GM18526 (cell line): ENCODE data around the gene GFOD1.

Experiments
- POLR2A ChIP-seq: IDR thresholded peaks from 3 replicates; pipeline ENCODE4 v1.6.1; 2011; ENCODE audit not compliant: insufficient read length; ENCODE audit errors: extremely low read depth

Gene GFOD1

DNA sequence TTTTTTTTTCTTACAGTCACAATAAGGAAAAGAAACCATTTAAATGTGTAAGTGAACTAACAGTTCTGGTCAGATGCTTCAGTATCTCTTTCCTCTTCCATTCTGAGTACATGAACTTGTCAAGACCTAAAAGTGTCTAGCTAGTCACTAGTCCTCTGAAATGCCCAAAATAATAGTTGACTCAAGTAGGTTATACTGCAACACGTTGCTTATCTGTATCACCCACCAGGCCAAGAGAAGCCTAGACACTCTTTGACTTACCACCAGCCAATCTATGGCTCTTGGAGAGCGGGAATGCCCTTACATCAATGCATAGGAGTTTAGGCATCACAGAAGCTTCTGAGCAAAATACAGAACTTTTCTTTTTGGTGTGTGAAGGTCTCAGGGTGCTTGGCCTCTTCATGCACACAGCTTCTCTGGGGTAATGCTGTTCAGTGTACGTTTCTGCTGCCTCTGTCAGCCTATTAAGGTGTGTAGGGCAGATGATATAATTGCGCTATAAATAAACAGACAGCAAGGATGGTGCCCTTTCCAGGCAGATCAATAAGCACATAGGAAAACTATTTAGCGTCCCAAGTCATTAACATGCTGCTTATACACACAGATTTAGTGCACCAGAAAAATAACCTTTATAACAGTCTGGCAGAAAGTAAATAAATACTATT, 7.8 kb upstream of the GFOD1 start:
- TF ChIP-seq POLR2A, result no peak

DNA sequence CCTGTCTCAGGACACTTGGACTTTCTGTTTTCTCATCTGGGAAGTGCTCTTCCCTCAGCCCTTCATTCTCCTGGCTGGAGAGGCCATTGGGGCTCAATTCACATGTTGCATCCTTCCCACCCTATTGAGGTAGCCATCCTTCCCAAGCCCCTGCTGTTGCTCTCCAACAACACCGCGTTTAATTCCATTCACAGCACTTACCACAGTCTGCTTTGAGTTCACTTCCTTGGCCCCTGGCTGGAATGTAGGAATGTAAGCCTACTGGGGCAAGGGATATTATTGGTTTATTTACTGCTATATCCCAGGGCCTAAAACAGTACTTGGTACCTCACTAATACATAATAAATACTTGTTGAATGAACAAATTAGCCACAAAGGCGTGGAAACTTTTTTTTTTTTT, 6.7 kb upstream of the GFOD1 start:
- no peak for TF ChIP-seq POLR2A

DNA sequence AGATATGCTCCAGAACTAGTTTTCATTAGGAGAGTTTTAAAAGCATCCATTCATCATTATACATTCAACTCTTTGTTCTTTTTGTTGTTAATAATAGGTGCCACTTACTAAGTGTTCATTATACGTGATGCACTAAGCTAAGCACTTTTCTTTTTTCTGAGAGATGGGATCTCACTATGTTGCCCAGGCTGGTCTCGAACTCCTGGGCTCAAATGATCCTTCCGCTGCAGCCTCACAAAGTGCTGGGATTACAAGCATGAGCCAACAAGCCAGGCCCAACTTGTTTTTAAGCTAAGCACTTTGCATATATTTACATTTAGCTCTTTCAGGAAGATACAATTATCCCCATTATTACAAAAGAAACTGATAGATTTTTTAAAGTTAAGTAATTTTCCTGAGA, 5.7 kb upstream of the GFOD1 start:
- TF ChIP-seq POLR2A, result no peak

DNA sequence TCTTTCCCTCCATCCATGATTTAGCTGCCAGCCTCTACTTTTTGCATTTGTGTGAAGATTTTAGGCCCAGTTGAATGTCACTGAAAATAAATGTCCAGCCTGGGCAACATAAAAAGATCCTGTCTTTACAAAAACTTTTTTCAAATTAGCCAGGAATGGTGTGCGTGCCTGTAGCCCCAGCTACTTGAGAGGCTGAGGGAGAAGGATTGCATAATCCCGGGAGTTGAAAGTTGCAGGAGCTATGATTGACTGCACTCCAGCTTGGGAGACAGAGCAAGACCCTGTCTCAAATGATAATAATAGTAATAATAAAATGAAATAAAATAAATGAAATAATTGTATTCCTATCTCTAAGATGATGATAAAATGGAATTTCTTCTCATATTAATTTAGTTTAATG, 5.0 kb upstream of the GFOD1 start:
- no peak for TF ChIP-seq POLR2A

DNA sequence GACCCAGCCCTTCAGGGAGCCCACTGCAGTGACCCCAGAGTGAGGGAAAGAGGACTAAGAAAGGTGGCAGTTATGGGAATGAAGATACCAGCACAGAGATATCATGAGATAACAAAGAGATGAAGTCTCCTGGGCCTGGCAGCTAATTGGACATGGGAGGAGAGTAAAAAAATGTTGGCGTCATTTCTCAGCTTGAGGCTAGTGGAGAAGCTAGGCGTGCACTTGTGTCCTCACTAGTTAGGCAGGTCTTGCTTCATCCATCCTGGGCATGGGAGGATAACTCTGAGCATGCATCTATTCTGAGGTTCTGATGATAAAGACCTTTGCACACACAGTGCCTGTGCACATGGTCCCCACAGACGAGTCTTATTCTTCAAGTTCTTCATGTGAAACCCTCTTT, 4.1 kb upstream of the GFOD1 start:
- no peak for TF ChIP-seq POLR2A

DNA sequence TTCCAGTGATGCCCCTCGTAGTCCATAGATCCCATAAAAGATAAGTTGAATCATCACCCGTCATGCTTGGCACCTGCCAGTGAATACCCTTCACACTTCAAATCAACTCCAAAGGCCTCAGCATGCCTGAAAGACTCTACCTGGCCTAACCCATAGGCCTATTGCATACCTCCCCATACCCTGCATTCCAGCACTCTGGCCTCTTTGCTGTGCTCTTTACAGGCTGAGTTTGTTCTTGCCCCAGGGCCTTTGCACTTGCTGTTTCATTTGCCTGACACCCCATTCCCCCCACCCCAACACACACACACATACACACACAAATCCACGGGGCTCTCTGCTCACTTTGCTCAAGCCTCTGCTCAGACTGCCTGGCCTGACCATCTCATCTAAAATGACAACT, 3.0 kb upstream of the GFOD1 start:
- no peak for TF ChIP-seq POLR2A

DNA sequence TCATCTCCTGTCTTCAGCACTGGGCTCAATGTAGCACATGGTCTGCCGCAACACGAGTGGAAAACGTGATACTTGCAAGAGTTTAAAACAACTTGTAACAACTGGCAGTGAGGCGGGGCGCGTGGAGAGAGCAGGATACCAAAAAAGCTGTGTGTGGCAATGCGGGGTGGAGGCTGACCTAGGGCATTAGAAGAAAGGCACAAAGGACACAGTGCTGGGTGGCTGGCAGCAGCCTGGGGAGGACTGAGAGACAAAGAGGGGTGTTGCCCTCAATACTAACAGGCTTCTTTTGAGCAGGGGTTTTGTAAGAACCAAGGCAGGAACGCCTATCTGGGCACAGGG, 1.5 kb upstream of the GFOD1 start:
- no peak for TF ChIP-seq POLR2A

DNA sequence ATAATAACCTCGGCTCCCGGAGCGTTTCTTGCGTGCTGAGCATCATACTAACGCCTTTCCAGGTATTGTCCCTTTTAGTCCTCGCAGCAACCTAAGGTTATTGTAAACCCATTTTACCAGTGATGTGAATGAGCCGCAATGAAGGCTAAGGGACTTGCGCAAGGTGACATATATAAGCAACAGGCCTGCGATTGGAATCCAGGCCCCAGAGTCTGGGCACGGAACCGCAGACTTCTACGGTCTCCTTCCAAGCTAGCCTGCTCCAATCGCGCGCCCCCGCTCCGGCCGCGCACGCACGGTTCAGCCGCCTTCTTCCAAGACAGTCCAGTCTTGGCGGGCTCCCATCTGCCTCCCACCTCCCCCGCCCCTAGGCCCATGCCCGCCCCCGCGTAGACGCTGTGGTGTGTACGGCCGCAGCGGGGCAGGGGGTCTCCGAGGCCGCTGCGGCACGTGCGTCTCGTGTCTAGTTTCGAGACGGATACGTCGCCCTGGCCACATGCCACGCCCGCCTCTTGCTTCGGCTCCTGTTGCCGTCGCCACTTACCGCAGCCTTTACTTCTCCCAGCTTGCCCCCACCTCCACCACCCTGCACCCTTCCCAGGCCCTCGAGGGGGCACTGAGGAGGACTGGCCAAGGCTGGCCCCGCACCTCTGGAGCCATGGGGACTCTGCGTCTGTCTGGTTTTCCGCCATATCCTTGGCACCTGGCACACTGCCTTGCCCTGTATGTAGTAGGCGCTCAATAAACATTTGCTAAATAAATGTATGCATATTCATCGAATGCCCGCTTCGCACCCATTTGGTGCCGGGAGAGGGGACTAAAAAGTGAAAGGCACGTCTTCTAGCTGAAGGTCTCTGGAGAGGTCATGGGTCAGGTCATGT, 855 bp upstream of the GFOD1 start:
- TF ChIP-seq POLR2A, result no peak

DNA sequence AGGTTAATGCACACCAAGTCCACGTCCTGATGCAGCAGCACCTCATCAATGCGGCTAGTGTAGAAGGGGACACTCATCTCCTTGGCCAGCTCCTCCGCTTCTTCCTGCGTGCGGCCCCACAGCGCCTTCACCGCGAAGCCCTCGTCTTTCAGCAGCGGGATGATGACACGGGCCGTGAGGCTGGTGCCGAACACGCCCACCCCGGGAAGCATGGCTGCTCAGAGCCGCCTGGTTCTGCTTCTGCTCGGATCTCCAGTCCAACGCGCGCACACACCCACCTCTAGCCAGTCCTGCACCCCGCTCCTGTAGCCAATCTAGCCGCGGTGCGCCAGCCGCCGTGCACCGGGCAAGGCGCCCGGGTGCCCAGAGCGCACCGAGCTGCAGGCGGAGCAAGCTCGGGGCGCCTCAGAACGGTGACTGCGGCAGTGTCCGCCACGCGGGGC, 700 bp downstream of the GFOD1 start:
- TF ChIP-seq POLR2A, result no peak

DNA sequence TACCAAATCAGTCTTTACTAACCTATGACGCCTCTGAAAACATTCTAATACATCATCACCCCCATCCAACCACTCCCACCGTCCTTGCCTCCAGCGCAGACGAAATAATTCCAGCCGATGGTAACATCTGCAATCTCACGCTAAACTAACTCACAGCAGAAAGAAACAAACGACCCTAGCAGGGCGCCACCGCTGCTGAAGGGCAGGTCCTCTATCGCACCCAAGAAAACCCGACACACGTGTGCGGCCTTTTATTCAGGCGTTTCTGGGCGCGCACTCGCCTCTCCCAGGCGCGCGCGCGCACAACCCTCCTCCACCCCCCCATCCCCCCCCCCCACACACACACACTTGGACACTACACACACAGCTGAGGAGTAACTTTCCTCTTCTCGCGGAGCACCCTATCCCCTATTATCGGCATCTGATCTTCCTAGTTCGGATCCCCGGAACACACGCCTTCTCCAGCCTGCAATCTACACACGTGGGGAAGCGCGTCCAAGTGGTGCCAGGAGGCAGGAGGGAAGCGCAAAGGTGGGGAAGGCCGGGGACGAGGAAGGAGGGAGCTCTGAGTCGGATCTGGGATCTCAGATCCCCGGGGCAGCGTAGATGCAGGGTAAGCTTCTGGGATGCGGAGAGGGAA, 1.4 kb downstream of the GFOD1 start:
- peak; percentile 45 for TF ChIP-seq POLR2A

DNA sequence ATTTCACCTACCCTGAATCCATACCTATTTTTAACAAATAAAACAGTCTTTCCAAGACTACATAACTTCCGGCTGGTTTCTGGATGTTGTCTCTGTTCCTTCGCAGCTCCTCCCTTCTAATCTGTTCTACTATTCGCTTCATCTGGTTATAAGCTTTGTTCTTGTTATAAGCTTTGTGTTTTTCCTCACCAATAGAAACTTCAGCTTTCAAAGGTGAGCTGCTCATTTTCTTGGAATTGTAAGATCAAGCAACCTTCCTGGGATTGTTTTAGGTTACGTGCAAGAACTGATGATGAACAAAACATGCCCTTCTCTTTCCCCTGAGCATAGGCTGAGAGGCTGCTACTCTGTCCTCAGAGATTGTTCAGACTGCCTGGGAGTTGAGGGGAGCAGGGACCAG, 2.1 kb downstream of the GFOD1 start:
- no peak for TF ChIP-seq POLR2A

DNA sequence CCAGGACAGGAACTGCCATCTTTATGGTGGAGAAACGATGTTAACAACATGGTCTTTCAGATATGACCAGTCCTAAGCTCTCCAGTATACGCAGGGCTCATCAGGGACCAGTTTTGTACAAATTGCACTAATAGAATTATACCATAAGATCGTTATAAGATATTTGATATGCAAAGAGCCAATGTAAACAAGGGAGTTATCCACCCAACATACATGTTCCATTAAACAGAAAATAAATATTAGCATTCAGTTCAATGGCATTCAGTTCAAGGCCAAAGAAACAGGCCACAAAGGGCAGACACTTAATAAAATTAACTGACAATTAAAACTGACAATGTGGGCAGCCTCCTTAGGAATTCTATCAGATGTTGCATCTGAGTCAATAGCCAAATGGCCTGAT, 2.6 kb downstream of the GFOD1 start:
- no peak for TF ChIP-seq POLR2A

DNA sequence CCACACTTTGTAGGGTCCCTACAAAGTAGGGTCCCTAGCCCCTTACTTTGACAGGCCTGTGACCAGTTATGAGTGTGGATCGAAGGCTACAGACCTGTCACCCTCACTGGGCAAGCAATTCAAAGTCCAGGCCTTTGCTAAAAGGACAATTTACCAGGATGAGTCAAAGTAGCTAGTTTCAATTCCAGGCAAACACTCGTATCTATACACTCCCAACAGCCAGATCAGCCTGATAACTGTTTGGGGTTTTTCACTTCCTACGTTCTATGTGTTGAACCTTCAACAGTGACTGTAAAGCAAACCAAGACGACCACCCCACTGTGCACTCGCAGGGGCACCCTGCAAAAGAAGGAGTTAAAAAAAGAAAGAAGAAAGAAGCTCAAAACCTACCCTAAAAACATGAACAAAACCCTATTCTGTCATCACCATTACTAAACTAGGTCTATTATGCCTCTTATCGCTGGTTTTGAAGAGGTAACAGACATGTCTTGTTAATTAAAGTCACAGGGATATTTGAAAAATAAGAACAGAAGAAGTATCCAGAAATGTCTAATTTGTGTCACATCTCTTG, 3.2 kb downstream of the GFOD1 start:
- no peak for TF ChIP-seq POLR2A

DNA sequence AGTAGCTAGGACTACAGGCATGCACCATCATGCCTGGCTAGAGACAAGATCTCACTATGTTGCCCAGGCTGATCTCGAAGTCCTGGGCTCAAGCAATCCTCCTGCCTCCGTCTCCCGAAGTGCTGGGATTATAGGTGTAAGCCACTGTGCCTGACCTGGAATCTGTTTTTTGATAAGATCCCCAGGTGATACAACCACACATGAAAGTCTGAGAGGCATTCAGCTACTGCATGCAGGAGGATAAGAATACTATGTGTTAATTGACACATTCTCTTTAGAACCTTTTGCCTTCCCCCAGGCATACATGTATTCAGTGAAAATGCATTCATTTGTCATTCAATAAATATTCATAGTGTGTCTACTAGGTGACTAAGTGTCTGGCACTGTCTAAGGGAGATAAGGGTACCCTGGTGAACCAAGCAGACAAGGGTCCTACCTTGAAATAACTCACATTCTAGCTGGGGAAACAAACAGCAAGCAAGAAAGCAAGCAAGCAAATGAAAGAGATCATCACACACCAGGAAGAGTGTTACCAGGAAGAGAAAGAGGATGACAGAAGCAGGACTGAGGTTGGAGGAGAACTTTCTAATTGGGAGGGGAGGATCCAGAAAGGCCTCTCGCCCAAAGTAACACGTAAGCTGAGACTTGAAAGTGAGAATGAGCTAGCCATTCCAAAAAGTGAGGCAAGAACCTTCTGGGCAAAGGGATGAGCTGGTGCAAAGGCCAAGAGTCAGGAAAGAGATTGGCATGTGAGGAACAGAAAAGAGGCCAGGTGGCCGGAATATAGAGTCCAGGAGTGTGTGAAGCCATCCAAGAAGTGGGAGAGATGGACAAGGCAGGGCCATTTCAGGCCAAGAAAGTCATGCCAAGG, 6.5 kb downstream of the GFOD1 start:
- TF ChIP-seq POLR2A, result no peak

DNA sequence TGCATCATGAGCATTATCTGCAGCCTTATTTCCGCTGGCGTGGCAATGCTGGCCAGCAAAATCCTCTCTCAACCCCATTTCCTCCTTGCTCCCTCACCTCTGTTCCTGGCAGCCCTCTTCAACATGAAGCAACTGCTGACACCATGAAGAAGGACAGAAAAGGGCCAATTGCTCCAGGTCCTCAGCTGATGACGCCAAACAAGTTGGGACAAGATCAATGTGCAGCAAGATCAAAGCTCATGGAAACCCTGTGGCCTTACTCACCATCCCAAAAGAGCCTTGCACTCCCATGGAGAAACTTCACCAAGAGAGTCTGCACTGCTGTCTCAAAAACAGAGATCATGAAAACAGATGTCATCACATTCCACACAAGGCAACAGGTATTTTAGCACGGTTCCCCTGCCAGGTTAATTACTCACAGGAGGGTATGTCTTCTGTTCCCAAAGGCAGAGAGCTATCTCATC, 7.4 kb downstream of the GFOD1 start:
- no peak for TF ChIP-seq POLR2A
